SKM-1 treated with dmso at 0.1 percent for 144 hours (cell line): ENCODE measurements around the gene GLRA3.
"Not testable (repeated sequence)": the region's sequence is repeated elsewhere in the genome, so short reads cannot be mapped to it uniquely, and the experiment has no call there.

Experiments used
- DNase-seq: peaks from one replicate; lab custom pipeline; 2025; ENCODE audit not compliant: unreplicated experiment; lab: John Stamatoyannopoulos, UW

The GLRA3 gene

DNA sequence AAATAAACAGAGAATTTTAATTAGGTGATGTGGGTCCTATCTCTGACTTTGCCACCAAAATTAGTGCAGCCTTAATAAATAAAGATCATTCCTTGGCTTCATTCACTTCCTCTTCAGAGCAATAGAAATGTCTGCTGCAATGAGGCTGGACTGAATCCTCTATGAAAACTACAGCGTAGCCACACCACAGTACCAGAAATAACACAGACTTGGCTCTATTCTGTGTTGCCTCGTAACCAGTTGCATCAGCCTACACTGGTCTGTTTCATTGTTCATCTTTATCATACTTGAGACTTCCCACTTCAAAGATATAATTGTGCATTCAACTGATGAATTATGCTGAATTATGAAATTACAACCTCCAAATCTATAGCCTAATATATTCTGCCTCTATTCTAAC is 15.8 kb downstream of the GLRA3 start:
- no peak for DNase-seq

DNA sequence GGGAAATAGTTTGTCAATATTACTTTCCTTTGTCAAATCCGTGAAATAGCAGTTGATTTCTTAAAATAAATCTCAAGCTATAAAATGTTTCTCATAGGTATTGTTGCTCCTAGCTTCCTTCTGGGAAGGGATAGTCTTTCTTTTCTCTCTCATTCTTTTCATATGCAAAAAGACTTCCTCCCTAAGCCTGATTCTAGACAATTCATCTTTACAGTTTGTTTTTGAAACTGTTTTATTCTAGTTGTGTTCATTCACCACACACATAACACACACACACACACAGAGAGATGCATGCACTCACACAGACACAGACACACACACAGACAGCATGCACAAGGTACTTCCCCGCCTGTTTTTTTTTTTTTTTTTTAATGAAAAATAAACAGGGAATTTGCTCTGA is 18.2 kb downstream of the GLRA3 start:
- DNase-seq = no peak

DNA sequence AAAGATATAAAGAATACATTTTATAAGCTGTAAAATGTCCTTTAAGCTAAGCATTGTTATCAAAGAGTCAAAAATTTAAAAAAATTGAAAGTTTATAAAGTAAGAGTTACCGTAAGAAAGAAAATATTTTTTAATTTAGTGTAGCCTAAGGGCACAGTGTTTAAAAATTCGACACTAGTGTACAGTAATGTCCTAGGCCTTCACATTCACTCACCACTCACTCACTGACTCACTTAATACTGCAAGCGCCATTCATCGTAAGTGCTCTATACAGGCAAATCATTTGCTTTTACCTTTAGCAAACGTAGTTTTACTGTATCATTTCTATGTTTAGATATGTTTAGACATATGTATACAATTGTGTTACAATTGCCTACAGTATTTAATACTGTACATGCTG is 20.2 kb downstream of the GLRA3 start:
- no peak for DNase-seq

DNA sequence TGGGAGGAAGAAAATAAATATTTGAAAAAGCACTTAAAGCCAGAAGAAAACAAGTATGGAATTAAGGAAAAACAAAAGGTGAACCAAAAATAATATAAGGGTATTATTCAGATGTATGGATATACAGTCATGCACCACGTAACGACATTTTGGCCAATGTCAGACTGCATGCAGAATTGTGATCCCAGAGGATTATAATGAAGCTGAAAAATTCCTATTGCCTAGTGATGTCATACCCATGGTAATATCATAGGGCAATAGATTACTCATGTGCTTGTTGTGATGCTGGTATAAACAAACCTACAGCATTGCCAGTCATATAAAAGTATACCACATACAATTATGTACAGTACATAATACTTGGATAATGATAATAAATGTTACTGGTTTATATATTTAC is 20.9 kb downstream of the GLRA3 start:
- DNase-seq = no peak

DNA sequence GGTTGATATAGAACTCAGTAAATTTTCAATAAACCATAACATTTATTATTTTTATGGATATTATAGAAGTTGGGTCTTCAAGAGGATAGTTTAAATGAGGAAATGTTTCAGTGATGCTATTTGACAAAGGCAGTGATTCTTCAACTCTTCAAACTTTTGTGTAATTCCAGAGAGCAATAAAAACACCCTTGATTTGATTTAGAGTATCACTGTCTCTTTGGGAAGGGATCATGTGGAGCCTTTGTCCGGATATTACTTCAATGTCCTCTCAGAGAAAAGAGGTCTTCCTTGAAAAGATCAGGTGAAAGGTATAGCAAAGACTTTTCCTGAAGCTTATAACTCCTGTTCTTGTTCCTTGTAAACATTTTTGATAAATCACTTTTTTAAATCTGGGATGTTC is 23.3 kb downstream of the GLRA3 start:
- DNase-seq = no peak

DNA sequence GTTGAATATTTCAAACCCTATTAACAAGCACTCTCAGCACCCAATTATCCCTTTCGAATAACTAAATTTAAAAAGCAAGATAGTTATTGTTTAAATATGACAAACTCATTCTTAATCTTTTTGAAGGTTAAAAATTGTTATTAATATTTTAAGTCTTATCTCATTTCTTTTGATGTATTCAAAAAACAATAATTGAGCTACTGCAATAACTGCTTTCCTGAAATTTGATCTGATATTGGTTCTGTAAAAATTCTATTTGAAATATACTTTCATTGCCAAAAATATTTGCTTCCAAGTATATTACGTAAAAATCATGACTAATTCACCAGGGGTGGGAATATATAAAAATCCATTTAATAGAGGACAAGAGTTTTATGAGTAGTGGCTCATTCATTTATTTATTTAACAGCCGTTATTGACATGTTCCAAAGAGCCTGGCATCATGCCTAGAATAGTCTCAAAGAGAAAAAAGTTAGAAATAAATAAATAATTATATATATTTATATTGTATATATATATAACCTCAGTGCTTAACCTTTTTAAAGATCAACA is 34.4 kb downstream of the GLRA3 start:
- DNase-seq = no peak

DNA sequence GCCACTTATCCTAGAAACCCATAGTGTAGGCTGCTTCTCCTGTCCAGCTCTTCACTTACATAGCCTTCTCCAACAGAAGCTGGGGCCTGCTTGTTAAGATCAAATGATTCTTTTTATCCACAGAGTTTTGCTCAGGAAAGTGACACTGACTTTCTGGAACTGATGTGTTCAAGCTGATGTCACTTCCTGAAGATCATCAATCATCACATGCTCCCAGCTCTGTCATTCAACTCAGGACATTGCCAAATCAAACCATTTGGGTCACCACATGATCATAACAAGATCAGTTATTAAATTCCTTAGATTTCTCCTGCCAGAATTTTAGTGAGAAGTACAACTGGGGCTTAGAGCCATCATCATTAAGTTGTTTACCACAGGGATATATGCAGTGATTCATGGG is 39.4 kb downstream of the GLRA3 start:
- no peak for DNase-seq

DNA sequence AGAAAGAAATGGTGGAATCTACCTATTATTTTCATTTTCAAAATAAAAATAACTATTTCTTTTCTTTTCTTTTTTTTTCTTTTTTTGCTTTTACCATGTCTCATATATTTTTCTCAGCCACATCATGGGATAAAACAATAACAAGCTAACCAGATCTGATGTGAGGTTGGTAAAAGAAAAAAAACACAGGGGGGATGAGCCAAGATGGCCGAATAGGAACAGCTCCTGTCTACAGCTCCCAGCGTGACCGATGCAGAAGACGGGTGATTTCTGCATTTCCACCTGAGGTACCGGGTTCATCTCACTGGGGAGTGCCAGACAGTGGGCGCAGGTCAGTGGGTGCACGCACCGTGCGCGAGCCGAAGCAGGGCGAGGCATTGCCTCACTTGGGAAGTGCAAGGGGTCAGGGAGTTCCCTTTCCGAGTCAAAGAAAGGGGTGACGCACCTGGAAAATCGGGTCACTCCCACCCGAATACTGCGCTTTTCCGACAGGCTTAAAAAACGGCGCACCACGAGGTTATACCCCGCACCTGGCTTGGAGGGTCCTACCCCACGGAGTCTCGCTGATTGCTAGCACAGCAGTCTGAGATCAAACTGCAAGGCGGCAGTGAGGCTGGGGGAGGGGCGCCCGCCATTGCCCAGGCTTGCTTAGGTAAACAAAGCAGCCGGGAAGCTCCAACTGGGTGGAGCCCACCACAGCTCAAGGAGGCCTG is 50.6 kb downstream of the GLRA3 start:
- DNase-seq = not testable (repeated sequence)

DNA sequence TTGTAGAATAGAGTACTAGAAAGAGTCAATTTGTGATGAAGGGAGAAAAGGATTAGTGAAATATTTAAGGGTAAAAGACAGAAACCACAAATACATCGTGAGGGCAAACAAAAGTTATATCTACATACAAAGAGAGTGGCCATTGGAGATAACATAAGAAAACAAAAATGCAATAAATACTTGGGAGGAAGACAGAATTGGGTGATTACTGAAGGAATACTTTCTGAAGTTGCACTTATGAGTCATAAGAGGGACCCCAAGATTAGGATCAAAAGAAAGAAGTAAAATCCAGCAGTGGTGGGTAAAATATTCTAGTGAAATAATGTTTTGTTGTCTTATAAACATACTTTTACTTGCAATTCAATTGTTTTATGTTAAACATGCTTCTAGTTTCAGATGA is 53.7 kb downstream of the GLRA3 start:
- no peak for DNase-seq

DNA sequence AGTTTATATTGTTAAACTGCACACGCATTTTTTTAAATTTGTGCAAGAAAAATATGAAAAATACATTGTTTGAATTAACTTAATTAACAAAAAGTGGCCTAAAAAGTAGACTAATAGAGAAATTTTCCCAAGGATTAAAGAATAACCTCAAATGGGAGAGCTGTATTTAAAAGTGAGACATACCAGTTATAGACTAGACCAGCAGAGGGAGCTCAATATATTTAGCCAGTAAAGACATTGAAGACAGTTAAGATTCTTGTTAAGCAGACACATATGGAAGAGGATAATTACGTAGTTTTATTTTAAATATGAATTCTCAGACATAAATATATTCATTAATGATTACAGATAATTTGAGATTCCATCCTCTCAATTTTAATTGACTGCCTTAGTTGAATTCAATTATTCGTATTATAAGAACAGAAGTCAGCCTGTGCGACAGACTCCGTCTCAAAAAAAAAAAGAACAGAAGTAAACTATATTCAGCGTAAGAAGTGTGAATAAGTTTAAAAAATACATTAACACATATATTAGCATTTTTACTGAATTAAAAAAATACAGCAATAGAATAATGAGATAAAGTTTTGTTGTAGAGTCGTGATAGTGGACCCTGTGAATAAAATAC is 64.8 kb downstream of the GLRA3 start:
- peak; percentile 38 for DNase-seq

DNA sequence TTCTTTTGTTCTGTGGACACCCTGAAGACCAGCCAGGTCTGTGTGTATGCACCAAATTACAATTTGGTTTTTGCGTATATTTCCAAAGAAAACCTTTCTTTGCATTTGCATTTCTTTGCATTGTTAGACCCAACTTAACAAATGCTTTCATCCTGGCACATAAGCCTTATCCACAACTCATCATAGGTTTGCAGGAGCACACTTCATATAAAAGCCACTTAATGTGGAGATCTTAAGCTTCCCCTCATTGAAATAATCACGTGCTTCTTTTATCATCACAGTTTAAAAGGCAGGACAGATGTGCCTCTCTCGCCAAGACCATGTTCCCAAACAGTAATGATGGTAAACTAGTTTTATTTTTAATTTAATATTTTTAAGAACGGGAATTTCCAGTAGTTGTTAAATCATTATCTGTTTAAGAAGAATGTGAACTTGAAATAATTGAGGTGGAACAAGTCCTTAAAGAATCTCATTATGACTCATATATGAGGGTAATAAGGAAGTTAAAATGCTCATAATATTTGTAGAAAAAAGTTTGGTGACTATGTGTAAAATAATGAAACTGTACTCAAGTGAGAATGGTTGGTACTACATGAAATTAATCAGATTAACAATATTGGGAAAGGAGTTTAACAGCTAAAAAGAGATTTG is 65.5 kb downstream of the GLRA3 start:
- no peak for DNase-seq

DNA sequence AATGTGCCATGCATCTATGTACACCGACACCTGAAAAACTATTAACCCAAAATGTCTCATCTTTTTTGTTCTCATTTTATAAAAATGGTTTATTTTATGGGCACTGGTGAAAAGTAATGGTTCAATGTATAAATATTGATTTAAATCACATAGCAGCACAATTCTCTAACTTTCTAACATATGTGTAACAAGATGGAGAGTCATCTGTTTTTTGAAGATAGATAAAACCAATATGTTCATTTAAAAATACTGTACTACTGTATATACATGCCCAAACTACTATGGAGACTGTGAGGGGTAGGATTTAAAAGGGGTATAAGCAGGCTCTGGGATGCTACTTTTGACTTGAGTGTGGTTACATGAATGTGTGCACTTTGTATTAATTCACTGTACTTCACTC is 67.6 kb downstream of the GLRA3 start:
- no peak for DNase-seq

DNA sequence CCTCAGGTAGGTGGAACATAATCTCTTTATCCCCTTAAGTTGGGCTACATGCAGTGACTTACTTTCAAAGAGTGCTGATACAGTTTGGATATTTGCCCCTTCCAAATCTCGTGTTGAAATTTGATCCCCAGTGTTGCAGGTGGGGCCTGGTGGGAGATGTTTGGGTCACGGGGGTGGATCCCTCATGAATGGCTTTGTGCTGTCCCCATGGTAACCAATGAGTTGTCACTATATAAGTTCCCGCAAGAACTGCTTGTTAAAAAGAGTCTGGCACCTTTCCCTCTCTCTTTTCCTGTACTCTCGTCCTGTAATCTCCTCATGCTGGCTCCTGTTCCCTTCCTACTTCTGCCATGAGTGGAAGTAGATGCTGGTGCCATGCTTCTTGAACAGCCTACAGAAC is 71.3 kb downstream of the GLRA3 start:
- no peak for DNase-seq

DNA sequence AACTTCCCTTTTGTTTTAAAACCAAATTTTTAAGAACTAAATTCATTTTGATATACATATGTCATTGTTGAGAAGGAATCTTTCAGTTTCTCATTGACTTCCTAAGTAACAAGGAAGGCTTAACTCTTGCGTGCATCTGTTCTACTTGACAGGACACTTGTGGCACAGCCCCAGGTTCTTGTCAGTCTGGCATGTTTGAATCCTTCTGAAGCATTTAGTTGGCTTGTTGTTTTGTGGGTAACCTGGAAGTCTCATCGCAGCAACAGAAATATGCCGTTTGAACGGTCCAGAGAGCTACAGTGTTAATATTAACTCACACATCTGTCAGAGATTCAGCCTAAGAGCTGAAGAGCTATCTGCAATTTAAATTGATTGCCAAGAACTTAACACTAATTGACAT is 76.0 kb downstream of the GLRA3 start:
- DNase-seq = no peak

DNA sequence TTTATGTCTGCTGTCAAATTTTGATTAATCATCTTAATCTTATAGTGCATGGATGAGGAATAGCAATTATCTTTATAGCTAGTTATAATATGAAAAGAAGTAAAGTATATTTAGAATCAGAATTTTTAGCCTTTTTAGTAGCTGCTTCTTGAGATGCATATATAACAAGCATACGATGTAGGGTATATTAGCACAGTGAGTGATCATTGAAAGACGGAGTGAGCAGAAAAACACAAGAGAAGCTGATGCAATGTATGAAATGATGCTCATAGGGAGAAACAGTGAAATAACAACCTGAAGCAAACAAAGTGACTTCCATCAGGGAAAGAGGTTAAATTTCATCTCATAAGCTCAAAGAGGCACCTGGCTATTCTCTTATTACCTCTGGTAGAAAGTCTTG is 77.0 kb downstream of the GLRA3 start:
- DNase-seq = no peak

DNA sequence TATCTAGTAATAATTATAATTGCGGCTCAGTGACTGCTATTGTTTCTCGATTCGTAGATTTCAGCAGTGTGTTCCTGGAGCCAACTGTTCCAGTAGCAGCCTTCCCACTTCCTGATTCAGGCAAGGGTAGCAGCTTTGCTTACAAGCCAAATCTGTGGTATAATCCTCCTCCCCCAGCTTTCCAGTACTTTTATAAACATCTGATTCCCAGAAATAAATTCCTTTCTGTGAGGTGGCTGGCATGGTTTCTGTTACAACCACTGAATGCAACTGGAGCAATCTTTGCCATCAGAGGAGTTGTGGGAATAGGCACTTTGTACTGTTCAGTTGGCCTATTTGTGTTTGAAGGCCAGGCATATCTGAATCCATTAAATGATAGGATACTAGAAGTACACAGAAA is 80.0 kb downstream of the GLRA3 start:
- DNase-seq = no peak

DNA sequence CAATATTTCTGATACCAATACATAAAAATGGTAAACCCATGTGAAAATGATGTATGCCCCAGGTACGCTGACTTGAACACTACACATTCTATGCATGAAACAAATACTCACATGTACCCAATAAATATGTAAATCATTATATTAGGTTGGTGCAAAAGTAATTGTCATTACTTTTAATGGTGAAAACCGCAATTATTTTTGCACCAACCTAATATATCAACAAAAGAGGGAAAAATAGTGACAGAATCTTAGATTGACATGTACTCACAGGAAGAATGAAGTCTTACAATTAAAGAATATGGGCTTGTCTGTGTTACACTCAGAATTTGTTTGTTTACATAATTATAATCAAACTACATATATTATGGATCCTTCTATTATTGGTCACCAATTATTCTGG is 82.3 kb downstream of the GLRA3 start:
- DNase-seq = no peak

DNA sequence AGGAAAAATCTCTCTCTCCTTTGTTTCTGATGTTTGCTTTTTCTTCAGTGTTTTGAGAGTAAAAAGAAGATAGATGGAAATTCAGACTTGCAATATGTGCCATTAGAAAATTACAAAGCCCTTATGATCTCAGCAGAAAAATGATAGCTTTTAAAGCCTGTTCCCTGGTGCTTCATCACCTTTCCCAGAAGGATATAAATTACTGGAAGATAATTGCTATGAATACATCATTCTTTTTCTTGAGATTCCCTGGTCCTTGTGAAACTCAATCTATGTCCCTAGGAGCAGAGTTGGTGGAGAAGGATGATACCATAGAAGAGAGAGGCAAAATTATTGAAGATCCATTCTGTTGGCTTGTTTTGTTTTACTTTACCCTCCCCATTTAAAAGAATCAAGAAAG is 86.5 kb downstream of the GLRA3 start:
- no peak for DNase-seq

DNA sequence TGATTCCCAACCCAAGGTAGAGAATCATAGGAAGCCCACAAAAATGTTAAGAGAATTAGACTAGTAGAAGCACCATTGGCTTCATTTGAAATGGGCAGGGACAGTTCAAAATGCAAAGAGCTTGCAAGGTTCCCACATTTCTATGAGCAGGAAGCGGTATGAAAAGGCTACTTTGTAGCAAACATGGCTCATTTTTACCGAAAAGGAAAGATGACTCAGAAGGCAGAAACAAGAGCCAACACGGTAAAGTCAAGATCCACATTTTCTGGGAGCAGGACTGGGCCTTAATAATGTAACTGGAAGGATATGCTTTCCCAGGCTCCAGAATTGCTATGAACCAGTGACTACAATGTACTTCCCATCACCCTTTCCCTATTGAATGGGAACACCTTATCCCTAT is 89.5 kb downstream of the GLRA3 start:
- DNase-seq = no peak

DNA sequence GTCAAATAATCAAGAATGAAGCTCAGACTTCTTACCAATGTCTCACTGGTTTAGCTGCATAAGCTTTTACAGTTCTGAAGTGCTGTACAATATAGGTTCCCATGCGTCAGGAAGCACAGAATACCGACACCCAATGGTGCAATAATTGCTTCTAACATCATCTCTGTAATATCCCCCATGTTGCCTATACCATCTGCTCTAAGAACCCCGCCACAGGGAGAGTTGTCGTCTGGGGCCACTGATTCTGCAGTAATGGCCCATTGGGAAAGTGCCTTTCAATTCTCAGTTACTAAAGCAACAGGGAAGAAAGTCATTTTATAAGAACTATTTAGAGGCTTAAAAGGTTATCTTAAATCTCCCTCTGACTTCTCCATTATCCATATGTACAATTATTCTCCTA is 94.9 kb downstream of the GLRA3 start:
- no peak for DNase-seq

DNA sequence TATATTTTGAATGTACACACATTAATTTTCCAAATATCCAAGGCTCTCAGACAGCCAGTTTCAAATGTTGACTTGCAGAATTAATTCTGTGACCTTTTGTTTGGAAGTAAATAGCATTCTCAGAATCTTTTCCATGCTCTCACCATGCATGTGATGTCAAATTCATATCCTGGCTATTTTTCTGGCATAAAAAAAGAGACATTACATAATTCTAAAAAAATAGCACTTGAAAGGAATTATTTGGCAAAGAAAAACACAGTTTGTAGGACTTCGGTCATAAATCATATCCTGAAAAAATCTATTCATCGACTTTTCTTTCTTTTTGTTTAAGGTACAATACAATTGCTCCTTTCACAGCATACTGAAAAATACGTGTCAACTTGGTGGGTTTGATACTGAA is 111.2 kb downstream of the GLRA3 start:
- no peak for DNase-seq

DNA sequence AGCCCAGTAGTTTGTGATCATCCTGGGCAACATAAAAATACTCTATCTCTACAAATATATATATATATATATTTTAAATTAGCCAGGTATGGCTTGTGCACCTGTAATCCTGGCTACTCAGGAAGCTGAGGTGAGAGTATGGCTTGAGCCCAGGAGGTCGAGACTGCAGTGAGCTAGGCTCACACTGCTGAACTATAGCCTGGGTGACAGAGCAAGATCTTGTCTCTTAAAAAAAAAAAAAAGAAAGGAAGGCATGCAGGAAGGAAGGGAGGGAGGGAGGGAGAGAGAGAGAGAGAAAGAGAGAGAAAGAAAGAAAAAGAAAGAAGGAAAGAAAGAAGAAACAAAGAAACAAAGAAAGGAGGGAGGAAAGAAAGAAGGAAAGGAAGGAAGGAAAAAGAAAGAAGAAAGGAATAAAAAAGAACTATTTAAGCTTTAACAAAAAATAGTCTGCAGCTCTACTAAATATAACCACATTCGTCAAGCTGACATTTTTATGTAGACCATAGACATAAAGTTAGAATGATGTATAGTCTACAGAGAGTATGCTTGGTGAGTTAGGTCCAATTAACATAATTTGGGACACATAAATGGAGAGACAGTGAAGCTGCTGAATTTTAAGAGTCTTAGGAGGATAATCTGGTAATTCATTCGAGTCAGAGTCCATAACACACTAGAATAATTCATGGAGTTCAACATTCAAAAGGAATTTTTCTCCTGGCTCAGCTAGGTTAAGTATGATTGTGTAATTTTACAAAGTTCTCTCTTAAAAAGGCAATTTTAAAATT is 111.9 kb downstream of the GLRA3 start:
- DNase-seq = no peak
